ENCODE data around the gene YIPF4. TPM values are rescaled to one million over a fixed set of nuclear protein-coding genes. Genes with fewer than 3 reads are reported as not detected.

Gene YIPF4
- total RNA-seq: 36.1 and 39.9 TPM in 2 replicates
- long read RNA-seq, full-length matches to known transcripts: 139 of 155 reads
- long read RNA-seq, partial matches to known transcripts: 7 of 155 reads
- long read RNA-seq, other reads (novel, unspliced or antisense): 9 of 155 reads

GRCh38 chr2:32277674-32278477 lies at the start of gene YIPF4:
Gene YIPF4 (plus strand): TSS chr2:32277904. CDS start chr2:32278156, 252 bp downstream.
- Mint-ChIP-seq H3K4me3 (ENCODE audit: low read depth) (peak within 1 kb of the TSS; percentile 84), H3K4me1 (ENCODE audit: low read depth) (peaks cover 6% of the 10 kb centered on the region), H3K9me3 (ENCODE audit: low read depth) (peaks cover 3% of the 10 kb centered on the region), H3K36me3 (ENCODE audit: insufficient read depth) (peaks cover 6% of the 10 kb centered on the region), H3K27ac (peak within 1 kb of the TSS; percentile 99), H3K27me3 (peaks cover 12% of the 10 kb centered on the region)
- DNase-seq (ENCODE audit: low spot score, unreplicated experiment): peak; percentile 77
- no peak for TF ChIP-seq CTCF (IDR thresholded peaks at IDR 0.05; ENCODE audit: unreplicated experiment)

GRCh38 chr2:32228181-32228580 lies 49.5 kb upstream of the YIPF4 start:
- DNase-seq (ENCODE audit: low spot score, unreplicated experiment): no peak
- no peaks in the 10 kb centered on the region for H3K9me3 Mint-ChIP-seq (ENCODE audit: low read depth)
- H3K27ac Mint-ChIP-seq: no peak overlapping the region
- H3K4me3 Mint-ChIP-seq (ENCODE audit: low read depth): no peak overlapping the region
- no peak for TF ChIP-seq CTCF (IDR thresholded peaks at IDR 0.05; ENCODE audit: unreplicated experiment)
- H3K4me1 Mint-ChIP-seq (ENCODE audit: low read depth): peaks cover 14% of the 10 kb centered on the region
- H3K36me3 Mint-ChIP-seq (ENCODE audit: insufficient read depth): peaks cover 1% of the 10 kb centered on the region
- H3K27me3 Mint-ChIP-seq: no peaks in the 10 kb centered on the region

- H3K27ac Mint-ChIP-seq: peak overlapping the region; percentile 67
- H3K4me1 Mint-ChIP-seq (ENCODE audit: low read depth): peaks cover 14% of the 10 kb centered on the region
- no peak overlapping the region for H3K4me3 Mint-ChIP-seq (ENCODE audit: low read depth)
- no peaks in the 10 kb centered on the region for H3K27me3 Mint-ChIP-seq
- DNase-seq (ENCODE audit: low spot score, unreplicated experiment): no peak
- H3K9me3 Mint-ChIP-seq (ENCODE audit: low read depth): no peaks in the 10 kb centered on the region
- TF ChIP-seq CTCF (IDR thresholded peaks at IDR 0.05; ENCODE audit: unreplicated experiment): no peak
- no peaks in the 10 kb centered on the region for H3K36me3 Mint-ChIP-seq (ENCODE audit: insufficient read depth)
These were observed 48.1 kb upstream of the YIPF4 start for GRCh38 chr2:32229635-32230034.

- Mint-ChIP-seq H3K36me3 (ENCODE audit: insufficient read depth) (no peaks in the 10 kb centered on the region), H3K9me3 (ENCODE audit: low read depth) (no peaks in the 10 kb centered on the region), H3K4me3 (ENCODE audit: low read depth) (no peak overlapping the region), H3K27ac (no peak overlapping the region), H3K27me3 (no peaks in the 10 kb centered on the region), H3K4me1 (ENCODE audit: low read depth) (peaks cover 14% of the 10 kb centered on the region)
- TF ChIP-seq CTCF (IDR thresholded peaks at IDR 0.05; ENCODE audit: unreplicated experiment): no peak
- DNase-seq (ENCODE audit: low spot score, unreplicated experiment): no peak
These were observed 45.7 kb upstream of the YIPF4 start for GRCh38 chr2:32231959-32232358.

GRCh38 chr2:32235315-32235714 lies 42.4 kb upstream of the YIPF4 start:
- no peak overlapping the region for H3K27ac Mint-ChIP-seq
- no peaks in the 10 kb centered on the region for H3K9me3 Mint-ChIP-seq (ENCODE audit: low read depth)
- no peak overlapping the region for H3K4me3 Mint-ChIP-seq (ENCODE audit: low read depth)
- H3K36me3 Mint-ChIP-seq (ENCODE audit: insufficient read depth): no peaks in the 10 kb centered on the region
- no peak for TF ChIP-seq CTCF (IDR thresholded peaks at IDR 0.05; ENCODE audit: unreplicated experiment)
- DNase-seq (ENCODE audit: low spot score, unreplicated experiment): no peak
- H3K27me3 Mint-ChIP-seq: no peaks in the 10 kb centered on the region
- peaks cover 3% of the 10 kb centered on the region for H3K4me1 Mint-ChIP-seq (ENCODE audit: low read depth)
